PC-3 (cell line): Measurements from ENCODE around the gene SBNO2.

ENCODE experiments used
- CTCF ChIP-seq: fragments of 300-600 bp; sonication (generic); conservative IDR thresholded peaks from 2 replicates; pipeline ENCODE4 v1.5.1; 2017; ENCODE audit warnings: antibody characterized with exemption, low read depth, mild to moderate bottlenecking, low read length
- EZH2 ChIP-seq: fragments of 300-600 bp; sonication (generic); IDR thresholded peaks from one replicate; pipeline ENCODE4 v1.6.1; 2017; ENCODE audit warnings: antibody characterized with exemption, mild to moderate bottlenecking, low read length; ENCODE audit not compliant: unreplicated experiment

- TF ChIP-seq CTCF, result no peak
- TF ChIP-seq EZH2, result no peak
These were observed 2.9 kb downstream of the SBNO2 start for GRCh38 chr19:1170938-1171754.
